ENCODE results near the gene SEMA6A. TPM values are rescaled to one million over a fixed set of nuclear protein-coding genes. Genes with fewer than 3 reads are reported as not detected.
A peak's percentile ranks its signal among the peaks of the same experiment; 100 is the strongest.
"Not testable (repeated sequence)": the region's sequence is repeated elsewhere in the genome, so short reads cannot be mapped to it uniquely, and the experiment has no call there.

SEMA6A gene
- total RNA-seq, 1 donor from 2014 or later = 46.9 TPM

GRCh38 chr5:116524051-116524904, 50.3 kb downstream of the SEMA6A start:
- no peak for DNase-seq

DNA sequence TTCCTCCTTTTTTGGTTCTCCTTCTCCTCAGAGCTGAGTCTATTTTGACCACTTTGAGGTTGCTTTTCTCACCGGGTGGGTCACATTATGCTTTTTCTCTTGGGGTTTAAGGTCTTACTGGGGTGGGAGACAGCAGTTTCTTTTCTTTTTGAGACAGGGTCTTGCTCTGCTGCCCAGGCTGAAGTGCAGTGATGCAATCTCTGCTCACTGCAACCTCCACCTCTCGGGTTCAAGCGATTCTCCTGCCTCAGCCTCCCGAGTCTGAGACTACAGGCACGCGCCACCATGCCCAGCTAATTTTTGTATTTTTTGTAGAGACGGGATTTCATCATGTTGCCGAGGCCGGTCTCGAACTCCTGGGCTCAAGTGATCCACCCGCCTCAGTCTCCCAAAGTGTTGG, 51.4 kb downstream of the SEMA6A start:
- DNase-seq = not testable (repeated sequence)

- DNase-seq = peak; percentile 70
Measured at GRCh38 chr5:116522356-116523136, 52.1 kb downstream of the SEMA6A start.

DNA sequence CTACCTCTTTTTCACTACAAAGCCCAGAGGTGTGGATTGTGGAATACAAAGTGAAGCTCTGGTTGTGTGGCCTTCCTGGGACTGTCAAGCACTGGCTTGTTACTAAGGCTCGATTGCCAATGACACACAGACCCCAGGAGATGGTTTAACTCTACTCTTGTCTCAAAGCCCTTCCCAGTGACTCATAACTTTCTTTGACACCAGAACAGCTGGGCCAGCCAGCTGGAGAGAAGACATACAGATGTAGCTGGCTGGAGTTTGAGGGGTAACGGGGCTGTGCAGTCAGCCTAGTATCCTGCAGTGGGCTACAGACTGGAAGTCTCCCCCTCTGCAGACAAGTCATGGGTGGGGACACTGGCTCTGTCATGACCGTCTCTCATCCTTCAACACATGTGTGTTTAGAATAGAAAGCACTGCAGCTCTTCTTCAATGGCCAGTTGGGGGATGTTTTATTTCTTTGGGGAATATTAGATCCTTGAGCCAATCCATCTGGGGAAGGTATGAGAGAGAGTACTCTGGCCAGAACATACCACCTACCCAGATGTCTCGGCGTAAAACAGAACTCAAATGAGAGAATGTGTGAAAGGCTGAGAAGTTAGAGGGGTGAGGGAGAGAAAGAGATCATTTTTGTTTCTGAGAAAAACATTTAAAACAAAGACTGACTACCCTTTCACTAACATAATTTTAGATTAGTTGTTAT, 53.3 kb downstream of the SEMA6A start:
- DNase-seq = peak; percentile 70

DNA sequence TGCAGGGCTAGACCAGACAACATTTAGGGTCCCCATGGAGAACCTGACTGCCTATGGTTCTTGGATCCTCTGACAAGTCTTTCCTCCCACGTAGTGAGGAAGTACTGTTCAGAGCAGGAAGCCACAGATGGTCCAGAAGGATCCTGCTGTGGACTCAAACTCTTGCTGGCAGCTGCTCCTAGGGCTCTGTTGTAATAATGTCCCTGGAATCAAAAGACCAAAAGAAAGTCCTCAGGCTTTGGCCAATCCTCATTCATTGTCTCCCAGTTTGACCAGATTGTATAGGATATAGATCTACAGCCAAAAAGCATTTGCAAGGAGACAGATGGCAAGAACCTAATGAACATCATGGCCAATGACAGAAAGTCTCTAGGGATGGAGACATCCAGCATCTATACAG, 53.9 kb downstream of the SEMA6A start:
- peak; percentile 22 for DNase-seq

GRCh38 chr5:116518423-116518822, 56.2 kb downstream of the SEMA6A start:
- DNase-seq = no peak

DNA sequence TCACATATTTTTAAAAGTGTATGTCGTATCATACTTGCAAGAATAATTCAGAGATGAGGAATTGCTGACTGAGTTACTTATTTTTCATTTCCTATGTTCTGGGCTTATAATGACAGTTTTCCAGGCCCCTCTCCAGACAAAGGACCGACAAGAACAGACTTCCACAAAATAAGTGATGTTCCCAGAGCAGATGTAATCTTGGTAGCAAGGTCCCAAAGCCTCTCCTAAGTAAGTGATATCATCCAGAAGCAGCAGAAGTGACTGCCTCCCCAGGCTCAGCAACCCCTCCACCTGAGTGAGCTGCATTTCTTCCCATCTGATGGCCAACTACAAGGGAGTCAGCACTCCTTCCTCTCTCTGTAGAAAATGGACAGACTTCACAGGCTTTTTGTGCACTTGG, 57.1 kb downstream of the SEMA6A start:
- peak; percentile 37 for DNase-seq

DNA sequence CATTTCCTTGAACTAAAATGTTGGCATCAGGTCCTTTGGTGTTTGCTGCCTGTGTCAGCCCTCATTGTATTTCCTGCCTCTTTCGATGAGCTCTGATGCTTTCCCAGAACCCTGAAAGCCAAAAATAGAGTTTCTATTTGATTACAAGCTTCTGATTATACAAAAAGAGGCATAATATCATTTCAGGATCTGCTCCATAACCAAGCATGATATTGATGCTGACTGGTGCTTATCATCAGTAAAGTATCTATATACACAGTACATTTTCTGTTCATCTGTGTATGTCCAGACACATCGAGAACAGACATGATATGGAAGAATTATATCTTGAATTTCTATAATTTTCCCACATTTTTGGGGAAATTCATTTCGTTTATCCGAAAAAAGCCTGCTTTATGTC, 58.6 kb downstream of the SEMA6A start:
- DNase-seq = no peak

DNA sequence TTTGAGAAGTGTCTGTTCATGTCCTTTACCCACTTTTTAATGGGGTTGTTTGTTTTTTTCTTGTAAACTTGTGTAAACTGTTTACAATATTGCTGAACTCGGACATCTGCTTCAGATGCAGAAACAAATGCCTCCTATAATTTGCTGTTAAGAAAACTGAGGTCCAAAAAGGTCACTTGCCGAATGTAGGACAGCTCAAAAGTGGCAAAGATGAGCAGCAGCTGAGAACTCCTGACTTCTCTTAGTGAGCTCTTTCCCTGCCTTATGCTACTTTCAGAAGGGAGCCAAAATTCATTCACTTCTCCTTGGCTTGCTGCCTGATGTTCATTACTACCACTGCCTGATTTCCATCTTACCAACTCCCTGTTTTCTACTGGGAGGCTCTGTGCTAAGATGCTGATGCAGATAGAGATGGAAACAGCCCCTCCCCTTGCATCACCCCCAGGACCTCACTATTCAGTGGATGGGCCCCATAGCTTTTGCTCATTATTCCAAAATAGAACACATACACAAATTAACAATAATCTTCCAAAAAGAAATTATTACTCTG, 60.1 kb downstream of the SEMA6A start:
- no peak for DNase-seq

- no peak for DNase-seq
Measured at GRCh38 chr5:116510517-116510916, 64.1 kb downstream of the SEMA6A start.

DNA sequence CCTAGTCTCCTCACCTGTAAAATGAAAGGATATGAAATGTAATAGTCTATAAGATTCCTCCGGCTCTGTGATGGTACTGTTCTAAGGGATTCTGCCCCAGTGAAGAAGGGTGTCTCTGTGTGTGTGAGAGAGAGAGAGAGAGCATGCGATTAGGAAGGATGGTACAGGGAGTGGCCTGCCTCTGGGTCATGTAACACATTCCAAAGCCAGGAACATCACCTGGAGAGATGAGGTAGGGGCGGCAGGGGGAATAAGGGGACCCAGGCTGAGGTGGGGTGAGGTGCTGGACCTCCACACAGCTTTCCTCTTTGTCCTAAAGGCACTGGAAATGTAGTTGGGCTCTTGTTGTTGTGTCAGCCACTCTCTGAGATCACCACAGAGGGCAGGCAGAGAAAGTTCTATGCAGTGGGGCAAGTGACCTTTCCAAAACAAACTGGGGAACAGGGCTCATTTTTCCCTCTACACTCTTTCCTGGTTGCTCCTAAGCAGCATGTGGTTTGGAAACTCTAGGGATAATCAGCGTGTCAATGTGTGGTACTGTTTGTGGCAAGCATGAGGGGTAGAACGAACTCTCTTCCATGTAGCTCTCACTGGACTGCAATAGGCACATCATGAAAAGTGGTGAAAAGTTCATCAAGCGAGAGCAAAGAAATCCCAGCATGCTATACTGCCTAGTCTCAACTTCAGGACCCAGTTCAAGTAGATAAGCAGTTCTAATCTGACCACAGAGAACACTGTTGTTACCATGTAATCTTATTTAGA, 65.0 kb downstream of the SEMA6A start:
- no peak for DNase-seq

- no peak for DNase-seq
Measured at GRCh38 chr5:116508835-116509234, 65.8 kb downstream of the SEMA6A start.

- no peak for DNase-seq
Measured at GRCh38 chr5:116507941-116508655, 66.5 kb downstream of the SEMA6A start.

DNA sequence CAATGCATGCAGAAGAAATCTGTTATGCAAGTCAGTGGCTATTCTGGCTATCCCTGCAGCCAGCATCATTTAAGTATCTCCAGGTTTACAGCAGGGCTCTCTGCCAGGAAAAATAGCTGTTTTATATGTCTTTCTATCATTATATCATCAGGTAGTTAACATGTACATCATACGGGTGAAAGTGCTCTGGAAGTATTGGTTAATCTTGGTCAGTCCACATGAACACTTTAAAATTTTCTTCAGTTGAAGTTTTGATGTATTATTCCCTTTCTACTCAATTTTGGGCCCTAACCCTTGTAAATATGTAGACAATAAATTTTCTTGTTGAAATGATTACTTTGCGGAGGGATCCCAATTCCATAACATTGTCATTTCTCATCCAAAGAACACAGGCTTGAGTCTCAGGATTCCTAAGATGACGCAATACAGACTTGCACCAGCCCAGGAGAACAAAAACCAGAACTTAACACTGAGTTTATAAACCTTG, 67.5 kb downstream of the SEMA6A start:
- DNase-seq = peak; percentile 85

DNA sequence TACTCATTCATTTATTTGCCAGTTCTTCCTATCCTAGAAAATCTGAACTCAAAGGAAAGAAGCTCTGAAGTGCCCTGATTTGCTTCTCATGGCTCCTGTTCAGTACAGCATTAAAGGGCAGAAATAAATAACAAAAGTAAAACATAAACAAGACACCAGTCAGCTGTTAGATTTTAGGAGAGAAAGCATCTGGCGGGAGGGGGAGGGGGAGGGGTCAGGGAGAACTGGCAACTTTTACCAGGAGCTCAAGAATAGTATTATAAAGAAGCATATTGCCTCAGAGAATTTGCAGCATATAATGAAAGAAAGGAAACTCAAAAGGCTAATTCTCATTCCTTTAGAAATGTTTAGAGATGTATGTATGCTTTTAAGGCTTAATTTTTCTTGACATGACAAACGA, 68.1 kb downstream of the SEMA6A start:
- no peak for DNase-seq

- no peak for DNase-seq
Measured at GRCh38 chr5:116504593-116505166, 69.9 kb downstream of the SEMA6A start.

DNA sequence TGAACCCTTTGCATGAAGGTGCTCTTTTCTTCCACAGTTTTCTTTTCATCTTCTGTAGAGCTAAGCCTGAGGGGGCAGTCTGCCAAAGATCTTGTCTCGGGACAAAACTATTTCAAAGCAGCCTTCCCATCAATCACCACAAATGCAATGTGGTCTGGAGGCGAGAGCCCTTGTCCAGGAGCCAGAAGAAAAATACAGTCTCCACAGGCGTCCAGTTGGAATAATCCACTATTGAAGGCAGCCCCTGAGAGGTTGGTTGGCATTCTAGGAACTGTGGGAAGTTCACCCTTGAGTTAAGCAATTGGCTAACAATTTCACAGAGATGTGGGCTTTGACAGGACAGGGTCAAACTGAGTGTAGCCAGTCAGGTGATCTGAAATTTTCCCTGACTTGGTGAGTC, 72.0 kb downstream of the SEMA6A start:
- no peak for DNase-seq

DNA sequence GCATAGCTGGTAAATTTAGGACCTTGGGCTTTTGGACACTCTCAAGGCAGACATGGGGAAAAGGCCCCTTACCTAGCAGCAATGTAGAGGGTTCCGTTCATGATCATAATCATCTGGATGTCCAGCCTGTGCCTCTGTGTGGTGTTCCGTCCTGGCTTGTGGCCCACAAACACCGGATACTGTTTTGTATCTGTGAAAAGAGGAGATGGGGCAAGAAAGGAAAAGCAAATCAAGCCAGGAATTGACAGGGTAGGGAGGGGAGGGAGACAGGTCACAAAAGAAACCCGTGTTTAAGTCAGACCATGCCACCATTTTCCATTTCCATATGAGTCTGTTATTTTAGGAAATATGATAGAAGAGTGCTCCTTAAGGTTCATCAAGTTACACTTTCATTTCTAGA, 72.5 kb downstream of the SEMA6A start:
- DNase-seq = no peak

DNA sequence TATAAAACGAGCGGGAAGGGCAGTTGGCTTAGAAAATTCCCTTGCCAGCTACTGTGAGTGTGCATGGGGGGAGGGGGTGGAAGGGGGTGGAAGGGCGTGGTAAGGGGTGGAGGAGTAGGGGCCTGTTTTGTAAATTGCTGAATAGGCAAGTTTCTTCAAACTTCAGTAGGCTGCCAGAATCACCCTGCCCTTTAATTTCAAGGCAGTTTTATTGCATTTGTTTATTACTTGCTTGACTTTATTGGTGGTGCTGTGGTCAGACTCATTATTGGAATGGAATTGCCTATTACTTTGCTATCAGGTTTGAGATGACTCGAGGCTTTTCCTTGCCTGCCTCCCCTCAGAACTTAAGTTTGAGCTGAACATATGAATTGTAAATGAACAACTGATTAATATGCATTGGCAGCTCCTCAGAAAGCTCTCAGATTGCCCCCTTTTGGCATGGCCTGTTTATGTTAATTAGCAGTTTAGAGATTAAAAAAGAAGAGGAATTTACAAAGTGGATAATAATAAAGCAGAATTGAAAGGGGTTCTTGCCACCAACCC, 76.0 kb downstream of the SEMA6A start:
- no peak for DNase-seq

- DNase-seq = no peak
Measured at GRCh38 chr5:116497631-116498030, 77.0 kb downstream of the SEMA6A start.
